ENCODE results near the gene ABCB9.

DNA sequence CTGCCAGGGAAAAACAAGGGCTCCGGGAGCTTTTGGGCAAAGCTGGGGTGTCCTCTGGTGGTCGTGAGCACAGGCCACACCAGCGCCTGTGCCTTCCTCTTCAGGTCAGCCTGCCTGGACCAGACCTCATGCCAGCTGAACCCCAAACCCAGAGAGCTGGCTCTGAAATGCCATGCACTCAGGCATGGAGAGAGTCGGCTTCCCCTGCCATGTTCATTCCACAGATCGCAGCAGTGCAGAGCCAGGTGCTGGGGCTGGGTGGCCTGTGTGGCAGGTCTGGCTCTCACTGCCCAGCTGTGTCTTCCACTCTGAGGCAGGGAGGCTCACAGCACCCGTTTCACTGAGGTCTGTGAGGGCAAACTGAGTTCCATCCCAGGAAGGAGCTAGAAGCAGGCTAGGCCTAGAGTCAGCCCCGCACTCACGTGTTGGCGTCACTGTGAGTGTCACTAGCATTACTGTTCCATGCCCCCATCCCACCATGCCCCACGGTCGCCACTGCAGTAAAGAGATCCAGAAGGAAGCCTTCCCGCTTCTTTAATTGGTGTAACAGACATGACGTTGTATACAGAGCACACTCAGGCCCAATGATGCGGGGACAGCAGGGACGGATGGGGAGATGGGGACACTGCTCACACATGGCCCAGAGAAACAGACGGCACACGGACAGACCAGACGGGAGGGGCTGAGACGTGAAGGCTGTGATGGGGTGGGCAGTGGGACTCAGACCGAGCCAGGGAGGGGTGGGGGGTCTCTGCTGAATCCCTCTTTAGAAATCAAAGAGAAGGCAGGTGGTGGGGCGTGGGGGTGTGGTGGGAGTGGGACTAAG is 16.9 kb upstream of the ABCB9 start:
- TF ChIP-seq CTCF (IDR thresholded peaks at IDR 0.05) (no peak), POLR2A (IDR thresholded peaks at IDR 0.05) (no peak)

Measured in right lobe of liver (tissue), 4 donors.